HG03342 (cell line): Measurements from ENCODE around the gene VIPR1.

Source experiments
- ATAC-seq: cut with Tn5 transposase; IDR thresholded peaks from one replicate; pipeline ENCODE4 v1.9.1; 2021; ENCODE audit warnings: mild to moderate bottlenecking, moderate library complexity; ENCODE audit not compliant: unreplicated experiment

The VIPR1 gene

DNA sequence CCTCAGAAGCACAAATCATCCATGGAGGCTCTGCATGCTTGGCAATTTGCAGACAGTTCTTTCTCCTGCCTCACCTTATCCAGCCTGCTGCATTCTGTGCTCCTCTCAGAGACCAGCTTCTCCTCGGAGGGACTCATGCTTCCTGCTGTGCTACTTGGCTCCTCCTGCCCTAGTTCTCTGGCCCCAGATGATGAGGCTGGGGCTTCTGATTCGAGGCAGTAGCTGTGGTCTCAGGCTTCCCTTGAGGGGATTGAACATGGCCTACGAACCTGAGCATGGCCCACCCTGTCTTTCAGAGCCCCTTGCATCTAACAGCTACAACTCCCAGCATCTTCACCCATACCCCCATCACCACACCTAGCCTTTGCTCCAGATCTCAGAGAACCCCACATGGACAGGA, 6.7 kb downstream of the VIPR1 start:
- ATAC-seq, result no peak

DNA sequence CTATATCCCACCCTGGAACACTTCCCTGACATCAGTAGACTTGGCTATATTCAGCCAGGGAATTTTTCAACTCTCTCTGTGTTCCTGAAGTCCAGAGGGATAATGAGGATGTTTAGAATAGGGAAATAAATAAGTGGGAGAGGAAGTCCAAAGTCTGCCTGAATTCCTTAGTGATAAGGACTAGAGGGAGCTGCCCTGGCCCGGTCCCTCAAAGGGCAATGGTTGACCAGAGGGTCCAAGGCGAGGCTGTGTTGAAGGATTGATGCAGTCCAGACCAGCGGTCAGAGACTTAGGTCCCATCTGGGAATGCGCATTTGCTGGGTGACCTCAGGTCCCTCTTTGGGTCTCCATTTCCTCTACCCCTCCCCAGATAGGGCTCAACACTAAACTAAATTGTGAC, 7.9 kb downstream of the VIPR1 start:
- no peak for ATAC-seq

DNA sequence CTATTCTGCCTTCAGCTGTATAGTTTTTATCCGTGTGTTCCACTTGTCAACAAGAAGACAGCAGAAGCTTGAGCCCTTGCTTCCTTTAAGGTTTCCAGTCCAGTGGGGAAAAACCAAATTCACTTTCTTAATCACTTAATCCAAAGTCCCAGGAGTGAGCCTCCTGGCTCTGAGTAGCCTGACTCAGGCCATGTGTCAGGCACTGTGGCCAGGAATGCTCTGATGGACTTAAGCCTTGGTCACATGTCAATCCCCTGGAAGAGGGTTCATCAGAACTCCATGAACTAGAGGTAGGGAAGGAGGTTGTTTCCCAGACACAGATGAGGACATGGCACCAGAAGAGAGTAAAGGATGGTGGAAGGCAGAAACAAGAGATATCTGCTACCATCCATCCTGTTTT, 8.8 kb downstream of the VIPR1 start:
- no peak for ATAC-seq

DNA sequence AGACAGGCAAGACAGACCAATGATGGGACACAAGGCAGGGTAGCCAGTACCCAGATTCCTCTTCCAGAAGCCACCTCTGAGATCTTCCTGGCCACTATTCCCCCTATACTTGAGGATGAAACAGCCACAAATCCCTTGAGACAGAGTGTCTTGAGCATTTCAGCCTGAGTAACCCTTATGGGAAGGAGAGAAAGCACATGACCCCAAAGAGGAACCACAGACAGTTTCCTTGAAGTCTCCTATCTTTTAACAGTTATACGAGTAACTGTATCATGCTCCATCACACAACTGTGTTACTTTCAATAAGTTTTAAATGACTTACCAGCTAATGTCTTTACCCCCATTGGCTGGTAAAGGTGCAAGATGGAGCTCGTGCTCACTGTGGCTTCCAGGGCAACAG, 9.3 kb downstream of the VIPR1 start:
- no peak for ATAC-seq

DNA sequence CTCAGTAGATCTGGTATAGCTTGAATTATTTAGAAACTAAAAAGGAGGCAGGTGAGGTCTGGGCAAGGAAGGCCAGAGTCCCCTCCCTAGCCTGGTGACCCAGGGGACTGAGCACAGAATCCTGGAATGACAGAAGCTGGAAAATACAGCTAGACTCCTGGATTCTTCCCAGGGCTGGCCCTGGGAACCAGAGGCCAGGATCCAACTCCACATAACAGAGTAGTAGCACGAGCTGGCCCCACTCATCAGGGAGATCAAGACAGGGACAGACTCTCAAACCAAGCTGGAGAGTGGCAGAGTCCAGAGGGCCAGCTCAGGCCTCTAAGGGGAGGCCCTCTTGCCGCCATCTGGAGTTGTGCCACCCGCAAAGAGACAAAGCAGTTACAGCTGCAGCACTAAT, 10.7 kb downstream of the VIPR1 start:
- ATAC-seq, result no peak

DNA sequence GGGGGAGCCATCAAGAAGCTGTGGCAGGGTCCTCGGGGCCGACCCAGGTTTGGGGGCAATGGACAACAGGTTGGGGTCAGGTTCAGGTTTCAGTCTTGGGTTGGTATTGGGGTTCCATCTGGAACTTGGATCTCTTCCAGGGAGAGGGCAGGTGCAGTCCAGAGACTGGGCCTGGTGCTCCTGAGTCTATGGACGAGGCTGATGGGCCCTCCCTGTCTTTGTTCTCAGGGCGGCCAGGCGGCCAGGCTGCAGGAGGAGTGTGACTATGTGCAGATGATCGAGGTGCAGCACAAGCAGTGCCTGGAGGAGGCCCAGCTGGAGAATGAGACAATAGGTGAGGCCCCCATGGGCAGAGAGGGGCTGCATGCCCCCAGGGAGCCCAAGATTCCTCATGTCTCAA, 11.1 kb downstream of the VIPR1 start:
- no peak for ATAC-seq

- ATAC-seq, result no peak
Measured at GRCh38 chr3:42514876-42515275, 12.4 kb downstream of the VIPR1 start.

GRCh38 chr3:42515391-42515916, 13.0 kb downstream of the VIPR1 start:
- ATAC-seq, result no peak

GRCh38 chr3:42515976-42516375, 13.5 kb downstream of the VIPR1 start:
- ATAC-seq, result no peak

- ATAC-seq, result no peak
Measured at GRCh38 chr3:42516443-42516842, 14.0 kb downstream of the VIPR1 start.

GRCh38 chr3:42517117-42517516, 14.7 kb downstream of the VIPR1 start:
- ATAC-seq, result no peak

- ATAC-seq, result no peak
Measured at GRCh38 chr3:42518800-42519567, 16.5 kb downstream of the VIPR1 start.

- ATAC-seq, result no peak
Measured at GRCh38 chr3:42519568-42519962, 17.1 kb downstream of the VIPR1 start.

- no peak for ATAC-seq
Measured at GRCh38 chr3:42520336-42520735, 17.9 kb downstream of the VIPR1 start.

DNA sequence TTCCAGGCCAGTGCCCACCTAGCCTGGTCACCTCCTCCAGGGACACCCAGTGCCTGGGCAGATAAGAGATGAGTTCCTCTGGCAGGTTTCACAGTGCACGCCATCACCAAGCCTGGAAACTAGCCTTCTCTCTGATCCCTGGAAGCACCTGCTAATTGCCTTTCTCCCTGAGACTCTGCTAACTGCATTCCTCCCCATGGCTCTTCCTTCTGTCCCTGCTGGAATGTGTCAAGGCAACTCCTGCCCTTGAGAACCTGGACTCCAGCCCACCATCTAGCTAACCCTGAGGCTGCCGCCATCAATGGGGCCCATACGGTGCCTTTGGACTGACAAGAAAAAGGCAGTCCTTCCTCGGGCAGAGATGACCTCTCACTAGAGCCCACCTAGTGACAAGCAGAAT, 18.5 kb downstream of the VIPR1 start:
- no peak for ATAC-seq

DNA sequence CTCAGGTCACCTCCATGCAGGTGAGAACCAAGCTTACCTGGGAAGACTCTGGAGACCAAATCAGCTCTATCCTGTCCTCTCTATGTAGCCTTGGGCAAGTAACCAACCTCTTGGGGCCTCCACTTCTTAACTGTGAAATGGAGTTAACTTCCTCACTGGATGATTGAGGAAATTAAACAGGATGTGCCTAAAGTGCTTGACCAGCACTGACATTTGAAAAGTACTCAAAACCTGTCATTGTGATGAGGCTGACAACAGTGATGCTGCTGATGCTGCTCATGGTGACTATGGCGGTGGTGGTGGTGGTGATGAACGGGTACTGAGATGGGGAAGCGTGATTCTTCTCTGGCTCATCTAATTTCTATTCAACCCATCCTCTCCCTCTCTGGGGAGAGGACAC, 22.3 kb downstream of the VIPR1 start:
- no peak for ATAC-seq

DNA sequence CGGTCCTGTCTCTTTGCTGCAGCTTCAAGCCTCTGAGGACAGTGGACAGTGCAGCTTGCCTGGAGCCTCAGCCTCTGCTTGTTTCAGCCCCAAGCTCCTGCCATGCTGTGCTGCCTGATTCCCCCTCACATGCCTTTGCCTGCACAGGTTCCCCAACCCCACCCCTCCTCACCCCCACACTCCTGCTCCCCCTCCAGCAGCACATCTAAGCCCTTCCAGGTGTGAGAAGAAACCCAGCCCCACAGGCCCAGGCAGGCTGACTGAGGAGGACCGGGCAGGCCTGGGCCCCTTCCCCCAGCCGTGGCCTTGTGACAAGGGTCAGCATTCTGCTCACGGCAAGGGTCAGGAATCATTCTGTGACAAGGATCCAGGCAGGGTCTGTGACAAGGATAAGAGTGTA, 22.8 kb downstream of the VIPR1 start:
- no peak for ATAC-seq

- no peak for ATAC-seq
Measured at GRCh38 chr3:42525736-42526345, 23.4 kb downstream of the VIPR1 start.

DNA sequence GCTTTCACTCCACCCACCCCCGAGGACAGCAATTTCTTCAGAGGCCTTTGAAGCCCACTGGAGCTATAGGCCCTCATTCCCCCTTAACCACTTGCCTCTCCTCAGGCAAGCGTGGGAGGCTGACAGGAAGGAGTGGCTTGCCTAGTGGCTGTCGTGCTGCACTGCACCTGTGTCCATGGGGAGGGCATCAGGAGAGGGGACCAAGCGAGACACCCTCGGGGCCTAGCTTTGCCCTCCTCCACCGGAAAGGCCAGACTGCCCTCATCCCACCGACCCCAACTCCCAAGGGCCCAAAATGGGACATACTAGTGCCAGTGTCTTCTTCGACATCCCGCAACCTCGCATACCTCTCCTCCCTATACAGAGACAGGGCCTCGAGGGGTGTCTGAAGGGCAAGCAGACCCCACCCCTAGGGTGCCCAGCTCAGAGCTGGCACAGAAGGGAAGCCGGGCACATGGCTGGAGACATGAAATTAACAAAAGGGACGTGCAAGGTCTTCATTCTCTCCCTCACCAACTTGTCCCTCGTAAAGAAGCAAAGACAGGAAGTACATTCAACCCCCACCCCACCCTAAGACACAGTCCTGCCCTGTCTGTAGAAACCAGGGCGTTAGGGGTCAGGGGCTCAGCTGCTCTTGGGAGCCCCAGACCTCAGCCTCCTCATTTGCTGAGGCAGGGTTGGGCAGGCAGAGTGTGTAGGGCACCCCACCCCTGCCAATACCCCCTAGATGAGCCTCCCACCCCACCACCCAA, 24.3 kb downstream of the VIPR1 start:
- no peak for ATAC-seq

- no peak for ATAC-seq
Measured at GRCh38 chr3:42527368-42527917, 25.0 kb downstream of the VIPR1 start.

- no peak for ATAC-seq
Measured at GRCh38 chr3:42529468-42529867, 27.0 kb downstream of the VIPR1 start.

GRCh38 chr3:42530073-42530472, 27.6 kb downstream of the VIPR1 start:
- ATAC-seq, result no peak
